Retinal pigment epithelial cell (primary cell): Measurements from ENCODE around the gene CDH13.

Source experiments
- DNase-seq: peaks from one replicate; pipeline ENCODE4 v3.0.0-alpha.2; 2010; ENCODE audit warnings: low read depth
- H3K4me3 ChIP-seq: 2 replicates; pipeline ENCODE4 v1.5.1; 2011; ENCODE audit warnings: mild to moderate bottlenecking, low read length, control low read depth, moderate library complexity
- TF ChIP-seq, protein P1 (sequence below): conservative IDR thresholded peaks from 2 replicates; pipeline ENCODE4 v1.5.1; 2011; ENCODE audit warnings: low read depth, low read length, control low read depth, inconsistent platforms

The CDH13 gene

GRCh38 chr16:83704656-83705055 is 1077.9 kb downstream of the CDH13 start:
- TF ChIP-seq, protein P1, sequence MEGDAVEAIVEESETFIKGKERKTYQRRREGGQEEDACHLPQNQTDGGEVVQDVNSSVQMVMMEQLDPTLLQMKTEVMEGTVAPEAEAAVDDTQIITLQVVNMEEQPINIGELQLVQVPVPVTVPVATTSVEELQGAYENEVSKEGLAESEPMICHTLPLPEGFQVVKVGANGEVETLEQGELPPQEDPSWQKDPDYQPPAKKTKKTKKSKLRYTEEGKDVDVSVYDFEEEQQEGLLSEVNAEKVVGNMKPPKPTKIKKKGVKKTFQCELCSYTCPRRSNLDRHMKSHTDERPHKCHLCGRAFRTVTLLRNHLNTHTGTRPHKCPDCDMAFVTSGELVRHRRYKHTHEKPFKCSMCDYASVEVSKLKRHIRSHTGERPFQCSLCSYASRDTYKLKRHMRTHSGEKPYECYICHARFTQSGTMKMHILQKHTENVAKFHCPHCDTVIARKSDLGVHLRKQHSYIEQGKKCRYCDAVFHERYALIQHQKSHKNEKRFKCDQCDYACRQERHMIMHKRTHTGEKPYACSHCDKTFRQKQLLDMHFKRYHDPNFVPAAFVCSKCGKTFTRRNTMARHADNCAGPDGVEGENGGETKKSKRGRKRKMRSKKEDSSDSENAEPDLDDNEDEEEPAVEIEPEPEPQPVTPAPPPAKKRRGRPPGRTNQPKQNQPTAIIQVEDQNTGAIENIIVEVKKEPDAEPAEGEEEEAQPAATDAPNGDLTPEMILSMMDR: no peak
- DNase-seq: no peak
- no peak overlapping the region for H3K4me3 ChIP-seq

GRCh38 chr16:83705856-83706255 is 1079.1 kb downstream of the CDH13 start:
- no peak overlapping the region for H3K4me3 ChIP-seq
- DNase-seq: no peak
- TF ChIP-seq, protein P1: no peak

- no peak for DNase-seq
- H3K4me3 ChIP-seq: no peak overlapping the region
- TF ChIP-seq, protein P1: no peak
These were observed 1079.6 kb downstream of the CDH13 start for GRCh38 chr16:83706394-83706793.

GRCh38 chr16:83711069-83711468 is 1084.3 kb downstream of the CDH13 start:
- no peak overlapping the region for H3K4me3 ChIP-seq
- TF ChIP-seq, protein P1: no peak
- DNase-seq: no peak

- DNase-seq: no peak
- TF ChIP-seq, protein P1: no peak
- H3K4me3 ChIP-seq: no peak overlapping the region
These were observed 1086.8 kb downstream of the CDH13 start for GRCh38 chr16:83713597-83713996.

DNA sequence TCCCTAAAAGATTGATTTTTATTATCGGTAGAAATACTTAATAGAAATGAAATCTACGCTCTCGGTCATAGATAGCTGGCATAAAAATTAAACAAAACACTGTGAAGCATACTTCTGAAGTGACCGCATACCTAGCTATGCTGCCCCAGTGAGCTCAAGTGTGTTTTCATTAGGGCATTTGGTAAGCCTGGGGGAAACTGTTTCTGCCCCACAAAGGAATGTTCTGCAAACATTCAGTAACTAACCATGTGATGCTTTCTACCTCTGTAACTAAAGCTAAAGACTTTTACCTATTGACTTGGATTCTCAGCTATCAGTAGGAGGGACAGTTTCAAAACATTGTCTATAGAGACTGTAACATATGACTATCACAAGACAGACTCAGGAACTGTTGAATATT is 1087.5 kb downstream of the CDH13 start:
- TF ChIP-seq, protein P1: no peak
- no peak for DNase-seq

DNA sequence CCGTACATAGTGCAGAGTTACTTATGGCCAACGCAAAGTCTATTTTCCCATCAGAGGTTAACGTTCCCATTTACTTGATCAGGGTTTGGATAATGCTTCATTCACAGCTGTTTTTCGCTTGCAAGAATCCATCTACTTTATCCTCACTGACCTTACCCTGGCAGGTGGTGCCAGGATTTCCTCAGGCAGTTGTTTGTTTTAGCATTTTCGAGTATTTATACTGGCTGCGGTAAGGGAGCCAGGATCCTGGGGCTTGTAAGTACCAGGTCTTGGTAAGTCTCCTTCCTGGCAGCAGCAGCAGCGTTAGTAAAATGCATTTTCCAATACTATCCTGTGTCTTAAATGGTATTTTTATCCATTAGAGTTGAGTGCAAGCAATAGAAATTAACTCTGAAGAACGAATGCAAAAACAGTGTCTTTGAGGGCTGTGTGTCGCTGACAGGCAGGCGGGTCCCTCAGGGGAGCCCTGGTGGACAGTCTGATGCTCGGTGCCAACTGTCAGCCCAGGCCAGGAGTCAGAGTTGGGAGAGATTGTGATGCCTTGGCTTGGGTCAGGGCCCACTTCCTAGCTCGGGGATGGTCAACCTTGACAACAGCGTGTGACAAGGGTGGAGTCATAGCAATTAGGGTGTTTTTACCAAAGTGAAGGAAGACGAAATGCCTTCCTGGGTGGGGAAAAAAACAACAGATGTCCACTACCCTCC is 1088.6 kb downstream of the CDH13 start:
- TF ChIP-seq, protein P1: no peak
- DNase-seq: no peak
- no peak overlapping the region for H3K4me3 ChIP-seq

More for the DNA sequence above, 1087.5 kb downstream of the CDH13 start:
- H3K4me3 ChIP-seq: no peak overlapping the region
